Stomach (tissue), 9 donors: ENCODE measurements around the gene RFX3. TPM values are rescaled to one million over a fixed set of nuclear protein-coding genes. Genes with fewer than 3 reads are reported as not detected.

Experiments
- DNase-seq, 2 donors: peaks; one replicate each; pipeline versions ENCODE4 v3.0.0 to v3.0.0-alpha.2; 2013 to 2019
- H3K27ac ChIP-seq, 5 donors: fragments of 200-600 bp in 4 of 5; sonication (generic) in 4 of 5; one replicate each; pipeline ENCODE4 v1.5.1; 2013 to 2019; ENCODE audit warnings: mild to moderate bottlenecking in 1 of 5, moderate library complexity in 1 of 5
- H3K27me3 ChIP-seq, 3 donors: fragments of 200-600 bp; sonication (generic); one replicate each; pipeline ENCODE4 v1.5.1; 2017 to 2019; ENCODE audit warnings: mixed run types in 1 of 3
- H3K36me3 ChIP-seq, 4 donors: fragments of 200-600 bp; sonication (generic); 1 replicate in 3 of 4; 2 replicates in 1 of 4; pipeline ENCODE4 v1.5.1; 2016 to 2019
- H3K4me1 ChIP-seq, 4 donors: fragments of 200-600 bp; sonication (generic); one replicate each; pipeline ENCODE4 v1.5.1; 2016 to 2019
- H3K4me3 ChIP-seq, 4 donors: fragments of 200-600 bp; sonication (generic) in 3 of 4; one replicate each; pipeline ENCODE4 v1.5.1; 2016 to 2019; ENCODE audit warnings: mild to moderate bottlenecking in 1 of 4
- H3K9me3 ChIP-seq, 4 donors: fragments of 200-600 bp; sonication (generic); one replicate each; pipeline ENCODE4 v1.5.1; 2016 to 2019
- EP300 ChIP-seq: sonication (generic); formaldehyde crosslinking; IDR thresholded peaks from one replicate; pipeline ENCODE4 v1.6.1; 2017; ENCODE audit warnings: antibody characterized with exemption
- POLR2A ChIP-seq, 4 donors: fragments of 450-650 bp; IDR thresholded peaks; one replicate each; pipeline ENCODE4 v1.6.1; 2016; ENCODE audit warnings: antibody characterized with exemption in 4 of 4, control low read depth in 2 of 4, mild to moderate bottlenecking in 1 of 4, moderate library complexity in 1 of 4
- POLR2AphosphoS5 ChIP-seq, 3 donors: sonication (generic); formaldehyde crosslinking; IDR thresholded peaks; one replicate each; pipeline ENCODE4 v1.6.1; 2016; ENCODE audit warnings: antibody characterized with exemption in 3 of 3
- WGBS, 5 donors: extraction: QIAGEN DNeasy Blood & Tissue Kit in 3 of 5; methylation state at CpG; one replicate each; pipeline versions ENCODE4 v1.1.5 to v1.1.7; 2013 to 2018; 5-methylcytosine and 5-hydroxymethylcytosine counted together
- intact Hi-C: fragments of 100-400 bp; cut with DNase I; formaldehyde crosslinking; loops from one replicate; pipeline ENCODE4 v1.15.1; 2023; ENCODE audit warnings: low total_unique reads
- polyA plus RNA-seq, 3 donors: library from polyadenylated mRNA; stranded (reverse); fragments of 200-250 nt; gene quantifications; one replicate each; pipeline ENCODE4 v1.2.3, GENCODE V29; 2013
- total RNA-seq, 5 donors: library from RNA; depleted of rRNA; stranded (reverse); fragments of >200 nt; gene quantifications; one replicate each; pipeline versions ENCODE4 v1.1.0 to v1.2.3, GENCODE V29; 2014 to 2016
- TF ChIP-seq, protein P1 (sequence below), 7 experiments: fragments of 450-650 bp in 4 of 7; fragments of 200-600 bp in 3 of 7; sonication (generic) in 3 of 7; IDR thresholded peaks; one replicate each; pipeline ENCODE4 v1.5.1; 2016 to 2019; ENCODE audit warnings: antibody characterized with exemption in 7 of 7, control low read depth in 2 of 7, mild to moderate bottlenecking in 1 of 7
- donor health status: healthy with polysubstance abuse.
- donor health status: Bipolar disorder and iron deficiency.
- donor health status: healthy.

The RFX3 gene
- total and polyA plus RNA-seq, 8 donors = 0.76 to 22.8 (median 6.1) TPM

DNA sequence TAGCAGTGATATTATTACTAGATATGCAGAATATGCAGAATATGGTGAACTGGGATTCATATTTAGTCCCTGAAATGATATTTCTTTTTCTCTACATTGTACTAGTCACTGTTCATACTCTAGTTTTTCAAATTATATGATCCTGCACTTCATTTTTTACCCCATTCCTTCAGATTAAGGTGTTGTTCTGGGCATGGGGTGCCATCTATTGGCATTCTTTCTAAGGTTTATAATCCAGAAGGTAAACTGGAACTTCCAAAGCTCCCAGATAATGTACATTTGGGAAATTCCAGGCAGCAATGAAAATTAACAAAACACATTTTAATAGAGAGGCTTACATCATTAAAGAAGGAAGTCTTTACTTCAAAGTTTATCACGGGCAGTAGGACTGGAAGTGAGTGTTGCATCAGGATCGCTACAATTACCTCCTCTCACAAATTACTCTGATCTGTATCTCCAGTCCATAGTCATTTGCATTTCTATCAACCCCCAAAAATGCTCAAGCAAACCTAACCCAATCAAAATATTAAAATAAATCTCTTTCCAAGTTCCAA is 12.5 kb downstream of the RFX3 start:
- H3K4me3 ChIP-seq = no peak overlapping the region
- peaks cover 0 to 42% (median 10%) of the 10 kb centered on the region in 4 donors for H3K4me1 ChIP-seq
- WGBS, 5 donors = 73 to 84% (median 82%) methylated on average over 2 of the region's 2 CpGs
- no peaks in the 10 kb centered on the region for H3K9me3 ChIP-seq
- intact Hi-C loops = no loop called here
- H3K36me3 ChIP-seq = no peaks in the 10 kb centered on the region
- H3K27ac ChIP-seq = no peak overlapping the region
- TF ChIP-seq POLR2AphosphoS5 (IDR thresholded peaks at IDR 0.05) = no peak
- no peaks in the 10 kb centered on the region for H3K27me3 ChIP-seq
- no peak for DNase-seq

DNA sequence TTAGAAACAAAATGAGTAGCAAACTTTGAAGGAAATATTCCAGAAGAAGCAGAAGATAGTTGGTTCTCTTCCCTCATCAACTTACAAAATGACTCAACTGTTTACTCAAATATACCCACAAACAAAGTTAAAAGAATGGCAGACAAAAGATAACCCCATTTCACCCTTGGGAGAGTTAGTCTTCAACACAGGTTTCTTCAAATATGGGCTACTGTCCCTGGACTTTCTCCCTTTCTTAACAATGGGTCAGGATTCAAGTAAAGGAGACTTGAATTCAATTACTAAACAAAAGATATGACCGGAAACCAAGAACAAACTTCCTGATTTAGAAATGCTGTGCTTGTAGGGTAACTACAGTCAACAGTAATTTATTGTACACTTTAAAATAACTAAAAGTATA is 14.2 kb downstream of the RFX3 start:
- Histone ChIP-seq H3K4me3 (no peak overlapping the region), H3K27ac (peak overlapping the region in 1 of 5 donors; percentile 29)

DNA sequence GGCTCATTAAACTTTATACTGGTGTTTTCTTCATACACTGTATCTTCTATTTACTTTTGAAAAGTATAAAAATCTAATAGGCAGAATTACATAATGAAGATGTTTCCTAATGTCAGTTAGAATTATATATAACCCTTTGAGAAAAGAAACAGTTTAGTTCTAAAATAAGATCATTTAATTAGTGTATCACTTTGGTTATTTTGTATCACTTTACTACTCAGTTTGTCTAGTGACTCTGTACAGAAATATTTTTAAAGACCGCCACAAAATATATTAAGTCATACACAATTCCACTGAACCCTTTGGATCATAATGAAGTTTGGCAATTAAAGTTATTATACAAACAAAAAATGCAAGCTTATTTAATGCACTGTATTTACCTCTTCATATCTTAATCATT is 15.0 kb downstream of the RFX3 start:
- TF ChIP-seq POLR2A (IDR thresholded peaks at IDR 0.05) (no peak), POLR2AphosphoS5 (IDR thresholded peaks at IDR 0.05) (no peak), EP300 (no peak)
- TF ChIP-seq, protein P1, sequence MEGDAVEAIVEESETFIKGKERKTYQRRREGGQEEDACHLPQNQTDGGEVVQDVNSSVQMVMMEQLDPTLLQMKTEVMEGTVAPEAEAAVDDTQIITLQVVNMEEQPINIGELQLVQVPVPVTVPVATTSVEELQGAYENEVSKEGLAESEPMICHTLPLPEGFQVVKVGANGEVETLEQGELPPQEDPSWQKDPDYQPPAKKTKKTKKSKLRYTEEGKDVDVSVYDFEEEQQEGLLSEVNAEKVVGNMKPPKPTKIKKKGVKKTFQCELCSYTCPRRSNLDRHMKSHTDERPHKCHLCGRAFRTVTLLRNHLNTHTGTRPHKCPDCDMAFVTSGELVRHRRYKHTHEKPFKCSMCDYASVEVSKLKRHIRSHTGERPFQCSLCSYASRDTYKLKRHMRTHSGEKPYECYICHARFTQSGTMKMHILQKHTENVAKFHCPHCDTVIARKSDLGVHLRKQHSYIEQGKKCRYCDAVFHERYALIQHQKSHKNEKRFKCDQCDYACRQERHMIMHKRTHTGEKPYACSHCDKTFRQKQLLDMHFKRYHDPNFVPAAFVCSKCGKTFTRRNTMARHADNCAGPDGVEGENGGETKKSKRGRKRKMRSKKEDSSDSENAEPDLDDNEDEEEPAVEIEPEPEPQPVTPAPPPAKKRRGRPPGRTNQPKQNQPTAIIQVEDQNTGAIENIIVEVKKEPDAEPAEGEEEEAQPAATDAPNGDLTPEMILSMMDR (IDR thresholded peaks at IDR 0.05) = no peak
- 93 to 99% (median 96%) methylated on average over 1 of the region's 1 CpG for WGBS, 5 donors
- H3K27me3 ChIP-seq = no peaks in the 10 kb centered on the region
- no peaks in the 10 kb centered on the region for H3K36me3 ChIP-seq
- no peaks in the 10 kb centered on the region for H3K9me3 ChIP-seq
- H3K27ac ChIP-seq = no peak overlapping the region
- H3K4me1 ChIP-seq = peaks cover 0 to 39% (median 10%) of the 10 kb centered on the region in 4 donors
- H3K4me3 ChIP-seq = no peak overlapping the region
- intact Hi-C loops = no loop called here
- DNase-seq = no peak

More for the DNA sequence above, 14.2 kb downstream of the RFX3 start:
- WGBS, 5 donors = 45 to 62% (median 51%) methylated on average over 1 of the region's 1 CpG
- H3K4me1 ChIP-seq = peaks cover 0 to 41% (median 10%) of the 10 kb centered on the region in 4 donors
- intact Hi-C loops = no loop called here
- no peaks in the 10 kb centered on the region for H3K9me3 ChIP-seq
- no peak for DNase-seq
- no peaks in the 10 kb centered on the region for H3K36me3 ChIP-seq
- no peaks in the 10 kb centered on the region for H3K27me3 ChIP-seq
- TF ChIP-seq POLR2AphosphoS5 (IDR thresholded peaks at IDR 0.05) (no peak), POLR2A (IDR thresholded peaks at IDR 0.05) (no peak), EP300 (no peak)
- TF ChIP-seq, protein P1 (IDR thresholded peaks at IDR 0.05) = no peak

DNA sequence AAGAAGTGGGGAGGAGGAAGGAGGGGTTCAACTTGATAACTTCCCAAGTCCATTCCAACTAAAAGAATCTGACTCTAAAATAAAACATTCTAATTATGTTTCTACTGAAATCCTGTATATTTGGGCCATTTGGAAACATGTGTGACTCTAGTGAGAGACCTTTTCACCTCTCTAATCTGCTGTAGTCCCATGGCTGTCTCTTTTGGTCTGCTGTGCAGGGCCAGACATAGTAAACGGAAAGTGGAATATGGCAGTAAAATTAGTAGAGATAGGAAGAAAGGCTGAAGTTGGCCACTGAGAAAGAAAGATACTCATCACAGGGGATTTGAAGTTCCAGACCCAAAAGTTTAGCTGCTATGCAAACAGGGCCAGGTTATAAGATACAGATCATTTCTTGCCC is 15.9 kb downstream of the RFX3 start:
- Histone ChIP-seq H3K36me3 (no peaks in the 10 kb centered on the region), H3K27ac (no peak overlapping the region), H3K27me3 (no peaks in the 10 kb centered on the region), H3K4me1 (peaks cover 0 to 36% (median 10%) of the 10 kb centered on the region in 4 donors), H3K4me3 (no peak overlapping the region), H3K9me3 (no peaks in the 10 kb centered on the region)
- TF ChIP-seq, protein P1 (IDR thresholded peaks at IDR 0.05) = no peak
- WGBS, 5 donors = 88 to 100% (median 93%) methylated on average over 1 of the region's 1 CpG
- intact Hi-C loops = no loop called here
- no peak for DNase-seq

DNA sequence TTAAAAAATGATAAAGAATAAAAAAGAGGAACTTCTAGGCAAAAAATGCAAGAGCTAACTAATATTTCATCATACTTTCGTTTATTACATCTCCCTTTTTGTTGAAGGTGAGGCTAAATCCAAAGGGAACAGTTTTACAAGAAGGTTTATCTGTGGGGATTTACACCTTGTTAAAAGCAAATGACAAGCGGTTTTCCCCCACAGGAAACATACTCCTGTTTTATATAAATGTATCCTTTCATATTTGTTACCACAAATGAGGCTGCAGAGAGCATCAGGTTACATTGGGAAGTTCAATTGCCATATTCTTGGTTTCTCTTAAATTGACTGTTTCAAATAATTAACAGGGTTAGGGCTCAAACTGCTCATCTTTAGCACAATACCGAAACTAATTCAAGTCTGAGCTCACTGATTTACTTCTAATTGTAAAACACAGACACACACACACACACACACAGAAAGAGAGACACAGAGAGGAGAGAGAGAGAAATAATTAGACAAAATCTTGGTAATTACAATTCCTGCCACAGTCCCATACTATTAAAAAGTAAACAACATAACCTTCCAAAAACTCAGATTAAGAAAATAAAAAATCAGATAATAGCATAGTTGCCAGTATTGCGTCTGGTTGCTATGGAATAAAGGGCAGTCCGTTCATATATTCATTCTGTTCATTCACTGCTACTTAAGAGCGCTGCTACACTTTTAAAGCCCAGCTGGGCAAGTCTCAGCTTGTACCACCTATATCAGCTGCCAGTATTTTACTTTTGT is 17.1 kb downstream of the RFX3 start:
- intact Hi-C loops = no loop called here
- Histone ChIP-seq H3K4me3 (no peak overlapping the region), H3K27me3 (no peaks in the 10 kb centered on the region), H3K9me3 (no peaks in the 10 kb centered on the region), H3K36me3 (no peaks in the 10 kb centered on the region), H3K4me1 (peaks cover 0 to 36% (median 10%) of the 10 kb centered on the region in 4 donors), H3K27ac (peak overlapping the region in 2 of 5 donors; percentile 45 to 46)
- TF ChIP-seq EP300 (no peak), POLR2A (IDR thresholded peaks at IDR 0.05) (no peak), POLR2AphosphoS5 (IDR thresholded peaks at IDR 0.05) (no peak)
- TF ChIP-seq, protein P1 (IDR thresholded peaks at IDR 0.05) = no peak
- WGBS, 5 donors = 58 to 70% (median 66%) methylated on average over 6 of the region's 6 CpGs
- DNase-seq = no peak
